Measurements from ENCODE around the gene DHRSX. TPM values are rescaled to one million over a fixed set of nuclear protein-coding genes. Genes with fewer than 3 reads are reported as not detected.
"Not testable (repeated sequence)": the region's sequence is repeated elsewhere in the genome, so short reads cannot be mapped to it uniquely, and the experiment has no call there.

The DHRSX gene
- total RNA-seq, 4 donors from 2014 or later = 19.6 to 22.4 (median 21.0) TPM

DNA sequence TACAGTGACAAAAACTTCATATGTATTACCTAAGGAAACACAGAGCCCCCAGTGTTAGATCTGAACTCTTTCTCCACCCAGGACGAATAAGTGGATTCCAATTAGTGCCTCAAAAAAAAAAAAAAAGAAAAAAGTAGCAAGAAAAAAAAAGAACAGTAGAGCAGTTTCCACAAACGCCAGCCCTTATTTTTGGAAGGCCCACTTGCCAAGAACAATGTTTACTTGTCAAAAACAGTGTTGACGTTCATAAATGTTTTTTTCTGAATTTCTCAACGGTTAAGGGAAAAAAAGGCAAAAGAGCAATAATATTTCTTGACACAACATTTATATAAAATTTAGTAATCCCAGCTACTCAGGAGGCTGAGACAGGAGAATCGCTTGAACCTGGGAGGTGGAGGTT lies 38.7 kb downstream of the DHRSX start:
- no peak overlapping the region for H3K4me3 ChIP-seq
- TF ChIP-seq, protein P1, sequence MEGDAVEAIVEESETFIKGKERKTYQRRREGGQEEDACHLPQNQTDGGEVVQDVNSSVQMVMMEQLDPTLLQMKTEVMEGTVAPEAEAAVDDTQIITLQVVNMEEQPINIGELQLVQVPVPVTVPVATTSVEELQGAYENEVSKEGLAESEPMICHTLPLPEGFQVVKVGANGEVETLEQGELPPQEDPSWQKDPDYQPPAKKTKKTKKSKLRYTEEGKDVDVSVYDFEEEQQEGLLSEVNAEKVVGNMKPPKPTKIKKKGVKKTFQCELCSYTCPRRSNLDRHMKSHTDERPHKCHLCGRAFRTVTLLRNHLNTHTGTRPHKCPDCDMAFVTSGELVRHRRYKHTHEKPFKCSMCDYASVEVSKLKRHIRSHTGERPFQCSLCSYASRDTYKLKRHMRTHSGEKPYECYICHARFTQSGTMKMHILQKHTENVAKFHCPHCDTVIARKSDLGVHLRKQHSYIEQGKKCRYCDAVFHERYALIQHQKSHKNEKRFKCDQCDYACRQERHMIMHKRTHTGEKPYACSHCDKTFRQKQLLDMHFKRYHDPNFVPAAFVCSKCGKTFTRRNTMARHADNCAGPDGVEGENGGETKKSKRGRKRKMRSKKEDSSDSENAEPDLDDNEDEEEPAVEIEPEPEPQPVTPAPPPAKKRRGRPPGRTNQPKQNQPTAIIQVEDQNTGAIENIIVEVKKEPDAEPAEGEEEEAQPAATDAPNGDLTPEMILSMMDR (IDR thresholded peaks at IDR 0.05) = no peak
- TF ChIP-seq EP300 (IDR thresholded peaks at IDR 0.05) (no peak), POLR2A (IDR thresholded peaks at IDR 0.05; ENCODE audit: low read depth) (no peak), POLR2AphosphoS5 (IDR thresholded peaks at IDR 0.05) (no peak)
- no peaks in the 10 kb centered on the region for H3K36me3 ChIP-seq
- intact Hi-C loops (cut with DNase I) = no loop called here
- no peak overlapping the region for H3K27ac ChIP-seq (replicated peaks in 1 of 4)
- H3K4me1 ChIP-seq = peaks cover 0 to 20% (median 13%) of the 10 kb centered on the region in 4 donors
- no peak for DNase-seq (ENCODE audit: extremely low spot score)
- 44% methylated on average over 5 of the region's 5 CpGs for WGBS
- H3K9me3 ChIP-seq = no peaks in the 10 kb centered on the region
- no peaks in the 10 kb centered on the region for H3K27me3 ChIP-seq

DNA sequence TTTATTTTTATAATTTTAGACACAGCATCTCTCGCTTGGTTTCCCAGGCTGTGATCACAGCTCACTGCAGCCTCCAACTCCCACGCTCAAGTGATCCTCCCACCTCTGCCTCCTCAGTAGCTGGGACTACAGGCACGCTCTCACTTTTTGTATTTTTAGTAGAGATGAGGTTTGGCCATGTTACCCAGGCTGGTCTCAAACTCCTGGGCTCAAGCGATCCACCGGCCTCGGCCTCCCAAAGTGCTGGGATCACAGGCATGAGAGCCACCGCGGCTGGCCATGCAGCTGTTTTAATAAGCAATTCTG lies 39.1 kb downstream of the DHRSX start:
- Histone ChIP-seq H3K36me3 (no peaks in the 10 kb centered on the region), H3K4me3 (no peak overlapping the region), H3K4me1 (peaks cover 0 to 20% (median 13%) of the 10 kb centered on the region in 4 donors), H3K9me3 (no peaks in the 10 kb centered on the region), H3K27ac (replicated peaks in 1 of 4) (no peak overlapping the region), H3K27me3 (no peaks in the 10 kb centered on the region)
- DNase-seq (ENCODE audit: extremely low spot score) = no peak
- intact Hi-C loops (cut with DNase I) = no loop called here
- TF ChIP-seq, protein P1 (IDR thresholded peaks at IDR 0.05) = no peak
- TF ChIP-seq POLR2AphosphoS5 (IDR thresholded peaks at IDR 0.05) = no peak
- no peak for TF ChIP-seq EP300 (IDR thresholded peaks at IDR 0.05)
- TF ChIP-seq POLR2A (IDR thresholded peaks at IDR 0.05; ENCODE audit: low read depth) = no peak
- 80% methylated on average over 8 of the region's 8 CpGs for WGBS

DNA sequence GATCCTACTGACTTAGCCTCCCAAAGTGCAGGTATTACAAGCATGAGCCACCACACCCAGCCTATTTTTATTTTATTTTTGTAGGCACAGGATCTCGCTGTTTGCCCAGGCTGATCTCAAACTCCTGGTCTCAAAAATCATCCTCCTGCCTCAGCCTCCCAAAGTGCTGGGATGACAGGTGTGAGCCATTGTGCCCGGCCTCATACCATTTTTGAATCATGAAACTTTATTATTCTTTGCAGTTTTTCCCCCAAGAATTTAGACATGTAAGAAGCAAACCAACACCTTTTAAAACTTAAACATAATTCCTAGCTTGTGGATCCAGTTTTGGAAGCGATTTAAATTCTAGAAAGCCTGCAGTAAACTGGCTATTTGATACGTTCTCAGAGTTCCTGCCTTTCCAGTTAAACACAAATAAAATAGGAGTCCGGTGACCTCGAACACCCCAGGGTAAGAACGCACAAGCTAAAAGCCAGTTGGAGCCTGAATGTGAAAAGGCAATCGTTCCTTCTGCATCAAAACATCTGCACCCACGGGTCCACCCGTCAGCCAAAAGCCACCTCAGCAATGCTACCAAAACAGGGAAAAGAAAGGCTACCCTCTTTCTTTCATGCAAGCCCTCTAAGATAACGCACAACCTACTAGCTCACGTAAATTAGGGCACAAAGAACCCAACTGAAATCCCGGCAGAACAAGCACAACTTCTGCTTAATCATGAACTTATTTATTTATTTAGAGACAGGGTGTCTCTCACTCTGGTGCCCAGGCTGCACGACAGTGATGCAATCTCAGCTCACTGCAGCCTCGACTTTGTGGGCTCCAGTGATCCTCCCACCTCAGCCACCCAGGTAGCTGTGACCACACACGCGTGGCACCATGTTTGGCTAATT lies 39.7 kb downstream of the DHRSX start:
- intact Hi-C loops (cut with DNase I); H3K27ac ChIP-seq (replicated peaks in 1 of 4); H3K4me3 ChIP-seq; H3K9me3 ChIP-seq; DNase-seq (ENCODE audit: extremely low spot score); H3K27me3 ChIP-seq; H3K36me3 ChIP-seq: not testable (repeated sequence)
- H3K4me1 ChIP-seq = peaks cover 0 to 20% (median 13%) of the 10 kb centered on the region in 4 donors
- WGBS = 91% methylated on average over 14 of the region's 17 CpGs

DNA sequence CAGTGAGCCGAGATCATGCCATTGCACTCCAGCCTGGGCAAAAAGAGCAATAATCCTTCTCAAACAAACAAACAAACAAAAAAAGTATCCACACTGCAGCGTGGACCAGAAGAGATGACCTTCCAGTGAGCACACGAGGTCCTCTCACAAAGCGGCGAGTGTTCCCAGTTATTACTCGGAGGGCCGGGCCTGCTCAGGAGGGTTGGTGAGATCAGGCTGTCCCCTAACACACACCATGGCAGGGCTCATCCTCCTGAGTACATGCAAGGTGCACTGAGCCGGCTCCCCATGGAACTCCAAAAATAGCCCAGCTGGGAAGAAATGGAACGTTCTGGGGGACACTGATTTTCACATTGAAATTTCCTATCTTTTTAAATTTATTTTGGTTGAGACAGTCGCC lies 40.7 kb downstream of the DHRSX start:
- 85% methylated on average over 10 of the region's 10 CpGs for WGBS

DNA sequence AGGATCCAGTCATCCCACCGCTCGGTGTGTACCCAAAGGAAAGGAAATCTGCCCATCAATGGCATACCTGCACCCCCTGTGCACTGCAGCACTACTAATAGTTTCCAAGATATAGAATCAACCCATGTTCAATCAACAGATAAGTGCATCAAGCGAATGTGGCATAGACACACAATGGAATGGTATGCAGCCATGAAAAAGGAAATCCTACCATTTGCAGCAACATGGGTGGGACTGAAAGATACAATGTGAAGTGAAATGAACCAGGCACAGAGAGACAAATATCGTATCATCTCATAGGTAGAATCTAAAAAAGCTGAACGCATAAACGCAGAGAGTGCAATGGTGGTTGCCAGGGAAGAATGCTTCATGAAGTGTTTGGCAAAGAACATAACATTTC lies 42.5 kb downstream of the DHRSX start:
- DNase-seq (ENCODE audit: extremely low spot score) = no peak
- Histone ChIP-seq H3K9me3 (no peaks in the 10 kb centered on the region), H3K36me3 (no peaks in the 10 kb centered on the region), H3K27me3 (no peaks in the 10 kb centered on the region), H3K4me3 (no peak overlapping the region), H3K4me1 (peaks cover 0 to 20% (median 13%) of the 10 kb centered on the region in 4 donors), H3K27ac (replicated peaks in 1 of 4) (no peak overlapping the region)
- intact Hi-C loops (cut with DNase I) = no loop called here
- WGBS = 98% methylated on average over 6 of the region's 6 CpGs
- TF ChIP-seq, protein P1 (IDR thresholded peaks at IDR 0.05) = no peak
- no peak for TF ChIP-seq EP300 (IDR thresholded peaks at IDR 0.05)
- no peak for TF ChIP-seq POLR2AphosphoS5 (IDR thresholded peaks at IDR 0.05)
- no peak for TF ChIP-seq POLR2A (IDR thresholded peaks at IDR 0.05; ENCODE audit: low read depth)

More for the DNA sequence above, 40.7 kb downstream of the DHRSX start:
- H3K27ac ChIP-seq (replicated peaks in 1 of 4); H3K36me3 ChIP-seq; H3K9me3 ChIP-seq; H3K27me3 ChIP-seq; DNase-seq (ENCODE audit: extremely low spot score); H3K4me3 ChIP-seq; intact Hi-C loops (cut with DNase I): not testable (repeated sequence)
- peaks cover 0 to 20% (median 13%) of the 10 kb centered on the region in 4 donors for H3K4me1 ChIP-seq

Measured in esophagus muscularis mucosa (tissue), 4 donors.